Measurements from ENCODE around the gene AKAP13. TPM values are rescaled to one million over a fixed set of nuclear protein-coding genes. Genes with fewer than 3 reads are reported as not detected.
"Not testable (repeated sequence)": the region's sequence is repeated elsewhere in the genome, so short reads cannot be mapped to it uniquely, and the experiment has no call there.

The AKAP13 gene
- total RNA-seq, 1 donor from 2014 or later, result 149 TPM

GRCh38 chr15:85518979-85519761, 138.8 kb downstream of the AKAP13 start:
- intact Hi-C loops (cut with micrococcal nuclease), result no loop called here

GRCh38 chr15:85520650-85521049, 140.2 kb downstream of the AKAP13 start:
- intact Hi-C loops (cut with micrococcal nuclease), result no loop called here

- intact Hi-C loops (cut with micrococcal nuclease), result no loop called here
Observed at GRCh38 chr15:85523530-85523929, 143.1 kb downstream of the AKAP13 start.

- intact Hi-C loops (cut with micrococcal nuclease), result no loop called here
Observed at GRCh38 chr15:85525755-85526154, 145.4 kb downstream of the AKAP13 start.

GRCh38 chr15:85527895-85528294, 147.5 kb downstream of the AKAP13 start:
- intact Hi-C loops (cut with micrococcal nuclease), result no loop called here

- intact Hi-C loops (cut with micrococcal nuclease), result no loop called here
Observed at GRCh38 chr15:85530079-85530478, 149.7 kb downstream of the AKAP13 start.

GRCh38 chr15:85531083-85531482, 150.7 kb downstream of the AKAP13 start:
- intact Hi-C loops (cut with micrococcal nuclease), result no loop called here

GRCh38 chr15:85532689-85533088, 152.3 kb downstream of the AKAP13 start:
- intact Hi-C loops (cut with micrococcal nuclease), result no loop called here

GRCh38 chr15:85534031-85534430, 153.6 kb downstream of the AKAP13 start:
- intact Hi-C loops (cut with micrococcal nuclease), result loop anchor here (1.0 kb wide), 1 partner anchor 8 kb away; no protein-coding TSS in a partner anchor

- intact Hi-C loops (cut with micrococcal nuclease), result not testable (repeated sequence)
Observed at GRCh38 chr15:85535533-85536330, 155.3 kb downstream of the AKAP13 start.

- intact Hi-C loops (cut with micrococcal nuclease), result no loop called here
Observed at GRCh38 chr15:85536341-85536740, 155.9 kb downstream of the AKAP13 start.

- intact Hi-C loops (cut with micrococcal nuclease), result no loop called here
Observed at GRCh38 chr15:85539491-85539890, 159.1 kb downstream of the AKAP13 start.

GRCh38 chr15:85540085-85540797, 159.8 kb downstream of the AKAP13 start:
- intact Hi-C loops (cut with micrococcal nuclease), result loop anchor here (5.0 to 10.0 kb wide), 2 partner anchors 55 to 162 kb away; no protein-coding TSS in a partner anchor

- intact Hi-C loops (cut with micrococcal nuclease), result loop anchor here (1.0 to 10.0 kb wide), 3 partner anchors 7 to 161 kb away; no protein-coding TSS in a partner anchor
Observed at GRCh38 chr15:85541744-85542143, 161.3 kb downstream of the AKAP13 start.

- intact Hi-C loops (cut with micrococcal nuclease), result loop anchor here (1.0 to 10.0 kb wide), 3 partner anchors 8 to 160 kb away; no protein-coding TSS in a partner anchor
Observed at GRCh38 chr15:85542488-85542887, 162.1 kb downstream of the AKAP13 start.

GRCh38 chr15:85542895-85543331, 162.5 kb downstream of the AKAP13 start:
- intact Hi-C loops (cut with micrococcal nuclease), result loop anchor here (1.0 to 10.0 kb wide), 4 partner anchors 9 to 159 kb away; no protein-coding TSS in a partner anchor

- intact Hi-C loops (cut with micrococcal nuclease), result loop anchor here (1.0 to 10.0 kb wide), 3 partner anchors 38 to 159 kb away; no protein-coding TSS in a partner anchor
Observed at GRCh38 chr15:85543741-85544155, 163.3 kb downstream of the AKAP13 start.

GRCh38 chr15:85545185-85545584, 164.8 kb downstream of the AKAP13 start:
- intact Hi-C loops (cut with micrococcal nuclease), result loop anchor here (10.0 kb wide), 1 partner anchor 60 kb away; no protein-coding TSS in a partner anchor

- intact Hi-C loops (cut with micrococcal nuclease), result loop anchor here (10.0 kb wide), 1 partner anchor 61 kb away; no protein-coding TSS in a partner anchor
Observed at GRCh38 chr15:85545752-85546151, 165.3 kb downstream of the AKAP13 start.

GRCh38 chr15:85547386-85547785, 167.0 kb downstream of the AKAP13 start:
- intact Hi-C loops (cut with micrococcal nuclease), result loop anchor here (10.0 kb wide), 1 partner anchor 63 kb away; no protein-coding TSS in a partner anchor

GRCh38 chr15:85550283-85550682, 169.9 kb downstream of the AKAP13 start:
- intact Hi-C loops (cut with micrococcal nuclease), result no loop called here
